H9 (cell line): ENCODE results near the gene DDAH2. TPM values are rescaled to one million over a fixed set of nuclear protein-coding genes. Genes with fewer than 3 reads are reported as not detected.

Experiments used
- DNase-seq: peaks from one replicate; pipeline ENCODE4 v3.0.0-alpha.2; 2017
- H2AFZ ChIP-seq: one replicate; pipeline ENCODE4 v1.6.1; 2013; ENCODE audit warnings: mild to moderate bottlenecking, low read length, control low read depth, moderate library complexity
- H2AK5ac ChIP-seq: 2 replicates; pipeline ENCODE4 v1.6.1; 2013; ENCODE audit warnings: low read length, control low read depth, mixed read lengths; ENCODE audit not compliant: insufficient read length
- H2BK120ac ChIP-seq: one replicate; pipeline ENCODE4 v1.6.1; 2013; ENCODE audit warnings: low read depth, mild to moderate bottlenecking, low read length, control low read depth, inconsistent platforms; ENCODE audit not compliant: poor library complexity, severe bottlenecking
- H2BK12ac ChIP-seq: 2 replicates; pipeline ENCODE4 v1.6.1; 2013; ENCODE audit warnings: low read length, control low read depth, mixed read lengths, low read depth; ENCODE audit not compliant: insufficient read length
- H2BK15ac ChIP-seq: 2 replicates; pipeline ENCODE4 v1.6.1; 2013; ENCODE audit warnings: low read depth, low read length, control low read depth
- H2BK20ac ChIP-seq: one replicate; pipeline ENCODE4 v1.6.1; 2013; ENCODE audit warnings: low read depth, mild to moderate bottlenecking, low read length, control low read depth, inconsistent platforms; ENCODE audit not compliant: poor library complexity, severe bottlenecking
- H2BK5ac ChIP-seq: 2 replicates; pipeline ENCODE4 v1.6.1; 2013; ENCODE audit warnings: low read length, control low read depth, mixed read lengths; ENCODE audit not compliant: insufficient read length
- H3K14ac ChIP-seq: 2 replicates; pipeline ENCODE4 v1.6.1; 2013; ENCODE audit warnings: low read length, control low read depth; ENCODE audit not compliant: insufficient read depth
- H3K18ac ChIP-seq: 2 replicates; pipeline ENCODE4 v1.6.1; 2013; ENCODE audit warnings: low read depth, mild to moderate bottlenecking, mixed read lengths, low read length, control low read depth; ENCODE audit not compliant: insufficient read length
- H3K23ac ChIP-seq: 2 replicates; pipeline ENCODE4 v1.6.1; 2013; ENCODE audit warnings: low read length, control low read depth, mixed read lengths, low read depth; ENCODE audit not compliant: insufficient read length
- H3K23me2 ChIP-seq: 2 replicates; pipeline ENCODE4 v1.6.1; 2013; ENCODE audit warnings: low read depth, mild to moderate bottlenecking, mixed read lengths, low read length, control low read depth; ENCODE audit not compliant: insufficient read length, poor library complexity, severe bottlenecking
- H3K27ac ChIP-seq: 2 replicates; pipeline ENCODE4 v1.5.1; 2013; ENCODE audit warnings: low read length, control low read depth, mixed read lengths, low read depth; ENCODE audit not compliant: insufficient read length
- H3K27me3 ChIP-seq: 2 replicates; pipeline ENCODE4 v1.6.1; 2013; ENCODE audit warnings: low read length, control low read depth, inconsistent platforms; ENCODE audit not compliant: insufficient read depth
- H3K4ac ChIP-seq: 2 replicates; pipeline ENCODE4 v1.6.1; 2013; ENCODE audit warnings: low read depth, mild to moderate bottlenecking, control low read depth, inconsistent platforms, low read length, moderate library complexity
- H3K4me1 ChIP-seq: 2 replicates; pipeline ENCODE4 v1.6.1; 2013; ENCODE audit warnings: low read length, control low read depth, inconsistent platforms; ENCODE audit not compliant: insufficient read depth
- H3K4me2 ChIP-seq: 2 replicates; pipeline ENCODE4 v1.6.1; 2013; ENCODE audit warnings: low read length, control low read depth, mixed read lengths; ENCODE audit not compliant: insufficient read length, insufficient read depth
- H3K56ac ChIP-seq: 2 replicates; pipeline ENCODE4 v1.6.1; 2013; ENCODE audit warnings: low read depth, mild to moderate bottlenecking, mixed read lengths, low read length, control low read depth; ENCODE audit not compliant: insufficient read length
- H3K79me1 ChIP-seq: 2 replicates; pipeline ENCODE4 v1.6.1; 2013; ENCODE audit warnings: low read depth, mild to moderate bottlenecking, moderate library complexity, low read length, control low read depth, inconsistent platforms; ENCODE audit not compliant: insufficient read depth, poor library complexity, severe bottlenecking
- H3K79me2 ChIP-seq: 2 replicates; pipeline ENCODE4 v1.6.1; 2013; ENCODE audit warnings: low read length, control low read depth, inconsistent platforms; ENCODE audit not compliant: insufficient read depth
- H3K9ac ChIP-seq: 2 replicates; pipeline ENCODE4 v1.6.1; 2013; ENCODE audit warnings: low read length, control low read depth, mixed read lengths; ENCODE audit not compliant: insufficient read length; ENCODE audit errors: extremely low read depth
- H3K9me3 ChIP-seq: one replicate; pipeline ENCODE4 v1.6.1; 2013; ENCODE audit warnings: low read depth, low read length, inconsistent platforms; ENCODE audit not compliant: control insufficient read depth
- H3T11ph ChIP-seq: one replicate; pipeline ENCODE4 v1.6.1; 2013; ENCODE audit warnings: mild to moderate bottlenecking, low read length, control low read depth, inconsistent platforms
- H4K20me1 ChIP-seq: one replicate; pipeline ENCODE4 v1.6.1; 2013; ENCODE audit not compliant: control insufficient read depth, insufficient read length, insufficient read depth
- H4K5ac ChIP-seq: 2 replicates; pipeline ENCODE4 v1.6.1; 2013; ENCODE audit warnings: low read depth, mild to moderate bottlenecking, mixed read lengths, low read length, control low read depth; ENCODE audit not compliant: insufficient read length
- H4K8ac ChIP-seq: replicated peaks from 2 replicates; pipeline ENCODE4 v1.6.1; 2013; ENCODE audit warnings: low read length, control low read depth, mixed read lengths, low read depth; ENCODE audit not compliant: insufficient read length
- H4K91ac ChIP-seq: 2 replicates; pipeline ENCODE4 v1.6.1; 2013; ENCODE audit warnings: low read depth, mild to moderate bottlenecking, moderate library complexity, mixed read lengths, low read length, control low read depth; ENCODE audit not compliant: insufficient read length
- H3K27ac Mint-ChIP-seq, 3 experiments: 2 replicates in 2 of 3; 3 replicates in 1 of 3; pipeline ENCODE4 v1.8.0; 2020 to 2021; ENCODE audit warnings: mixed read lengths in 3 of 3, mild to moderate bottlenecking in 1 of 3, moderate library complexity in 1 of 3
- H3K27me3 Mint-ChIP-seq: 2 replicates; pipeline ENCODE4 v1.8.0; 2021; ENCODE audit warnings: low read depth, mild to moderate bottlenecking, moderate library complexity, mixed read lengths
- H3K36me3 Mint-ChIP-seq, 3 experiments: 2 replicates in 2 of 3; 3 replicates in 1 of 3; pipeline ENCODE4 v1.8.0; 2020 to 2021; ENCODE audit warnings: low read depth in 3 of 3, mixed read lengths in 3 of 3; ENCODE audit not compliant: insufficient read depth in 1 of 3
- H3K4me1 Mint-ChIP-seq, 2 experiments: 2 replicates each; pipeline ENCODE4 v1.8.0; 2020; ENCODE audit warnings: mixed read lengths in 2 of 2
- H3K4me3 Mint-ChIP-seq, 2 experiments: 2 replicates in 1 of 2; 3 replicates in 1 of 2; pipeline ENCODE4 v1.8.0; 2020 to 2021; ENCODE audit warnings: mild to moderate bottlenecking in 2 of 2, mixed read lengths in 2 of 2, moderate library complexity in 1 of 2
- H3K9me3 Mint-ChIP-seq, 2 experiments: 2 replicates in 1 of 2; 3 replicates in 1 of 2; pipeline ENCODE4 v1.8.0; 2020; ENCODE audit warnings: mild to moderate bottlenecking in 2 of 2, mixed read lengths in 2 of 2, moderate library complexity in 1 of 2
- CTCF ChIP-seq: fragments of 200-600 bp; sonication (generic); conservative IDR thresholded peaks from 3 replicates; pipeline ENCODE4 v1.8.0; 2021; ENCODE audit warnings: antibody characterized with exemption, mild to moderate bottlenecking
- WGBS: extraction: QIAGEN DNeasy Blood & Tissue Kit; methylation state at CpG from one replicate; pipeline ENCODE4 v1.1.7; 2013; ENCODE audit warnings: missing lambda C conversion rate, low lambda C conversion rate, mixed read lengths; ENCODE audit not compliant: insufficient read length; ENCODE audit errors: extremely low coverage; 5-methylcytosine and 5-hydroxymethylcytosine counted together
- total RNA-seq: library from RNA; stranded (reverse); gene quantifications from 2 replicates; pipeline ENCODE4 v1.2.1, GENCODE V29; 2021

The DDAH2 gene
- total RNA-seq, 1 experiment from 2014 or later: 73.2 TPM

DNA sequence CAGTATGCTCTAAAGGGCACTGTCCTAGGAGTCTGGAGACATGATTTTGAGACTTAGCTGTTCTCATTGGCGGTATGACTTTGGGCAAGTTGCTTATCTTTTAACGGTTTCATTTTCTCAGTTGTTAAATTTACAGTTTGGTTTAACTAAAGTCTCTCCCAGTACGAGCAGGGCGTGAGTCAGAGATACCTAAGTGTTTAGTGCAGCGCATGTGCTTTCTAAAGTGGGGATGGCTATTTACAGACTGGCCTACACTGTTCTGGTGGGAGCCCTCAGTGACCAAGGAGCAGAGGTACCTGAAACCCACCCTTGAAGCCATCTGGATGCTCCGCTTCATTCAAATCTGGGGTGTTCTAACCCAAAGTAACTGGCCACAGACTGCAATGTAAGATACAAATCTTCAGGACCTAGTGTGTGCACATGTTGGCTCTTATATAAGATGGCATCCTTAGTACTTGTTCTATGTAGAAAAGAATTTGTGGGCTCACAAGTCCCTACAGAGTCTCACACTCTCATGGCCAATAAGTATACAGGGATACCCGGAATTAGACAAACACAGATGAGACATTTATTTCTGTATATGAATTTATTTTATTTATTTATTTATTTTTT is 21.4 kb upstream of the DDAH2 start:
- Histone ChIP-seq H3K9ac (no peak overlapping the region), H3K18ac (no peak overlapping the region), H2BK12ac (no peak overlapping the region), H2AK5ac (no peak overlapping the region), H2BK120ac (no peak overlapping the region), H3T11ph (no peak overlapping the region), H4K8ac (no peak overlapping the region), H2BK15ac (no peak overlapping the region), H3K23ac (no peak overlapping the region), H3K14ac (no peak overlapping the region), H3K27ac (no peak overlapping the region), H3K4ac (no peak overlapping the region), H4K20me1 (no peaks in the 10 kb centered on the region), H4K5ac (no peak overlapping the region), H4K91ac (no peak overlapping the region), H3K79me1 (no peaks in the 10 kb centered on the region), H3K23me2 (no peaks in the 10 kb centered on the region), H2AFZ (no peak overlapping the region), H3K4me1 (no peaks in the 10 kb centered on the region), H3K56ac (no peak overlapping the region), H3K9me3 (no peaks in the 10 kb centered on the region), H3K27me3 (no peaks in the 10 kb centered on the region), H3K79me2 (no peaks in the 10 kb centered on the region), H3K4me2 (no peak overlapping the region), H2BK5ac (no peak overlapping the region), H2BK20ac (no peak overlapping the region)
- no CpG with 5 or more reads among the region's 7 CpGs for WGBS
- peaks cover 6 to 24% (median 15%) of the 10 kb centered on the region in 3 experiments; a peak in 6 of 7 replicates for H3K36me3 Mint-ChIP-seq
- H3K27me3 Mint-ChIP-seq: no peaks in the 10 kb centered on the region
- DNase-seq: no peak
- no peaks in the 10 kb centered on the region for H3K9me3 Mint-ChIP-seq
- no peak overlapping the region for H3K27ac Mint-ChIP-seq
- no peak for TF ChIP-seq CTCF
- no peak overlapping the region for H3K4me3 Mint-ChIP-seq
- no peaks in the 10 kb centered on the region for H3K4me1 Mint-ChIP-seq
